ENCODE results near the gene ETS1.

ETS1 gene

DNA sequence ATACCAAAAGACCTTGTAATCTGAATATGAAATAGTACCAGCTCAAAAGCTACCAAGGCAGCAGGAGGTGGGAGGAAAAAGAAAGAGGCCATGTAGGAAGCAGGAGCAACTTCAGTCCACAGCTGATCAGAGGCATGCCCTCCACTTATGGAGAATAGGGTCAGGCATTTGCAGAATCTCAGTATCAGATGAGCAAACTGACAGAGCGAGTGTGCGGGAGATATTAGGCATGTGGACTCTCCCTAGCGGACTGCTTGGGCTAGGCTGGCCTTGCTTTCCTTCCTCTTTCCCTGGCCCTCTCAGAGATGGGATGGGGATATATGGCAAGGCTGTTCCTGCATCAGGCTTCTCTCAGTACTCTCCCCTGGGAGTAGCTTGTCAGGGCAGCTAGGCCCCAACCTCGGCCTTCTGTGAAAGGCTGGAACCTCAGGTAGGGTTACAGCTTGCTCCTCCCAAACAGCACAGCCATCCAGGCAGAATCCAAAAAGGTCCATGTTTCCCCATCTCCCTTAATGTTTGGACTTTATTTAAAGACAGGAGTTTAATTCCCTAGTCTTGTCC is 37.0 kb downstream of the ETS1 start:
- in situ Hi-C loops (cut with HindIII; ENCODE audit: low sequenced_read_pairs) = no loop called here

DNA sequence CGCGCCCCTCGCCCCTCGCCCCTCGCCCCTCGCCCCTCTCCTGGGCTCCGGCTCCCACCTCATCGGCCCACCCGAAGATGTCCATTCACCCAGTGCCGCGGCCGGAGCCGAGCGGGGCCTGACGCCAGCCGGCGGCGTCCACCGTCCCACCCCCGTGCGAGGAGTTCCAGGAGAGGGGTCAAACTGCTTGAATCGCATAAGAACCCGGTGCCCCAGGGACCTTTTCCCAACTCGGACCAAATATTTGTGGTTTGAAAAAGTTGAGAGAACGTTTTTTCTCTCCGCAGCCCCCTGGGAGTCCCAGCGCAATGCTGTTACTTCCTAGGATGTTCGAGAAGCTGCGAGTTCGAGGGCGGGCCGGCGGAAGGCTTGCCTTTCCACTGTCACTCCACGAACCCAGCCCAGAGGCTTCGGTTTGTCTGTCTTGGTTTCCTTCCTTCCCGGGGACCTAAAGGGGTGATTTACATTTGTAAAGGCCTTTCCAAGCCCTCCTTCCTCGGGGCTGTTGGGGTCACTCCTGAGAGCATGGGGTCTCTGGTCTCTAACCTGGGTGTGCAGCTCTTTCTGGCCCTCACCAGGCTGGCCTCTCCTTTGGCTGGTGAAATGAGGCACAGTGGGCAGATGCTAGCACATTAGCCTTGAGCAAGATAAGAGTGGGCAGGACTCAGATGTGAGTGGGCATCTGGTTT is 38.0 kb downstream of the ETS1 start:
- in situ Hi-C loops (cut with HindIII; ENCODE audit: low sequenced_read_pairs) = no loop called here
- TF ChIP-seq, protein P1, sequence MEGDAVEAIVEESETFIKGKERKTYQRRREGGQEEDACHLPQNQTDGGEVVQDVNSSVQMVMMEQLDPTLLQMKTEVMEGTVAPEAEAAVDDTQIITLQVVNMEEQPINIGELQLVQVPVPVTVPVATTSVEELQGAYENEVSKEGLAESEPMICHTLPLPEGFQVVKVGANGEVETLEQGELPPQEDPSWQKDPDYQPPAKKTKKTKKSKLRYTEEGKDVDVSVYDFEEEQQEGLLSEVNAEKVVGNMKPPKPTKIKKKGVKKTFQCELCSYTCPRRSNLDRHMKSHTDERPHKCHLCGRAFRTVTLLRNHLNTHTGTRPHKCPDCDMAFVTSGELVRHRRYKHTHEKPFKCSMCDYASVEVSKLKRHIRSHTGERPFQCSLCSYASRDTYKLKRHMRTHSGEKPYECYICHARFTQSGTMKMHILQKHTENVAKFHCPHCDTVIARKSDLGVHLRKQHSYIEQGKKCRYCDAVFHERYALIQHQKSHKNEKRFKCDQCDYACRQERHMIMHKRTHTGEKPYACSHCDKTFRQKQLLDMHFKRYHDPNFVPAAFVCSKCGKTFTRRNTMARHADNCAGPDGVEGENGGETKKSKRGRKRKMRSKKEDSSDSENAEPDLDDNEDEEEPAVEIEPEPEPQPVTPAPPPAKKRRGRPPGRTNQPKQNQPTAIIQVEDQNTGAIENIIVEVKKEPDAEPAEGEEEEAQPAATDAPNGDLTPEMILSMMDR (IDR thresholded peaks at IDR 0.05; ENCODE audit: low read depth, low read length, missing control alignments) = no peak
- no peak for DNase-seq (ENCODE audit: low read depth)
- H3K4me3 ChIP-seq (ENCODE audit: low read depth, low read length) = peak overlapping the region; percentile 33

More for the DNA sequence above, 37.0 kb downstream of the ETS1 start:
- DNase-seq (ENCODE audit: low read depth) = no peak
- no peak overlapping the region for H3K4me3 ChIP-seq (ENCODE audit: low read depth, low read length)
- TF ChIP-seq, protein P1 (IDR thresholded peaks at IDR 0.05; ENCODE audit: low read depth, low read length, missing control alignments) = no peak

DNA sequence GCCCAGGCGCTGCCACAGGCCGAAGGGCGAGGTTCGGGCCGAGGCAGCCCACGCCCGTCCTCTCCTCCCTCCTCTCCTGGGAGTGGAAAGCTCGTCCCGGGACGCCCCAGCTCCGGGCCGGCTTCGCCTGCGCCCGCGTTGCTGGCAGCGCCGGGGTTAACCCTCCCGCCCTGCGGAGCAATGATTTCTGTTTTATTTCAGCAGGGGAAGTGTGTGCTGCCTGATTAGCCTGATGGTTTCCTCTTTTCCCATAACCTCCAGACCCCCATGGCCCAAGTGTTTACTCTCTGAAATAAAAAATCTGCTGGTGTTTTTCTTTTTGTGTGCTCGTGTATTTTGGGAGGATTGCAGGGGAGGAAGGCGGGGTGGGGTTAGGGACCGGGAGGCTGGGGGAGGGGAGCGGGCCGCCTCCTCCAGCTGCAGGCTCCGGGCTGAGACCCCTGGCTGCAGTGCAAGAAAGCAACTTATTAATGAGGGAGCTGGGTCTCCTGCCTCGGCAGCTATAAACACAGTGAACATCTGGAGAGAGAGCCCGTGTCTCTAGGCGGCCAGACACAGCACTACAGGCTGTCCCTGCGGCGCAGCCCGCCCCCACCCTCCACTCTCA is 38.6 kb downstream of the ETS1 start:
- peak overlapping the region; percentile 33 for H3K4me3 ChIP-seq (ENCODE audit: low read depth, low read length)
- in situ Hi-C loops (cut with HindIII; ENCODE audit: low sequenced_read_pairs) = no loop called here
- DNase-seq (ENCODE audit: low read depth) = no peak
- TF ChIP-seq, protein P1 (IDR thresholded peaks at IDR 0.05; ENCODE audit: low read depth, low read length, missing control alignments) = no peak

DNA sequence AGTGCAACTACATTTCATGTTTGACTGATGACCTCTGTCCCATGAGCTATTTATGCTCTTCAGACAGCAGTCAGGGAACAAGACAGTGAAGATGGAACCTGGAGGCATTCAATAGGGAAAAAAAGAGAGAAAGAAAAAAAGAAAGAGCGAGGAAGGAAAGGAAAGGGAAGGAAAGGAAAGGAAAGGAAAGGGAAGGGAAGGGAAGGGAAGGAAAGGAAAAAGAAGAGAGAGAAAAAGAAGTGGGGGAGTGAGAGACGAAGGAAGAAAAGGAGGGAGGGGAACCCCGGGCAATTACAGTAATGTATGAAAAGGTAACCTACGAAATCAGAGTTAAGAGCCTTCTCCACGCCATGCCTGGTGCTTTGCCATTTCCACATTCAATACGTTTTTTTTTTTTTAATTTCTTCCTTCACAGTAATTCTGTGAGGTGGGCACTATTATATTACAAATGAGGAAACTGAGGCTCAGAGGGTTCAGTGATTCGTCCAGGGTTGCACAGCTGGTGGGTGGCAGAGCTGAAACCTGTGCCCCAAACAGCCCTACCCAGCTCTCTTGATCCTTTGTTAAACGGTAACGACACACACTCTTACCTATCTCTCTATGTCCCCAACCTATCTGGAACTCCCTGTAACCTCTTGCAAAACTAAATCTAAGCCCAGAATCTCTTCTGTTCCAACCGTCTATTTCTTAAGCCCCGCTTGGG is 39.3 kb downstream of the ETS1 start:
- H3K4me3 ChIP-seq (ENCODE audit: low read depth, low read length) = peak overlapping the region; percentile 33
- in situ Hi-C loops (cut with HindIII; ENCODE audit: low sequenced_read_pairs) = no loop called here
- DNase-seq (ENCODE audit: low read depth) = no peak
- TF ChIP-seq, protein P1 (IDR thresholded peaks at IDR 0.05; ENCODE audit: low read depth, low read length, missing control alignments) = no peak

DNA sequence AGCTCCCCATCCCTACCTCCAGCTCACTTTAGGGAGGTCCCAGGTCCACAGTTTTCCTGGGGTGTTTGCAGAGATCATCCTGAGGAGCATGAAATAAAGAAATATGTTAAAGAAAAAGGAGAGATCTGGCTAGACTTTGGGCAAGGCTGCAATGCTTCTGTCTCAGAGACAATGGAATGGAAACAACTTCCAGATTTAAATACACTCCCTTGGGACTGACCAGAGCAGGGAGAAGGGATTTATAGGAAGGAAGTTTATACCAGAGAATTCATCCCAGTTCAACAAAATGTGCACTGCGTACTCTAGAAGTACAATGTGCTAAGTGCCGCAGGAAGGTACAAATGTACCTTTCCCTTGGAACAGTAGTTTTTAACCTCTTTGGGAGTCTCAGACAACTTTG is 40.4 kb downstream of the ETS1 start:
- in situ Hi-C loops (cut with HindIII; ENCODE audit: low sequenced_read_pairs) = no loop called here
- DNase-seq (ENCODE audit: low read depth) = no peak
- H3K4me3 ChIP-seq (ENCODE audit: low read depth, low read length) = no peak overlapping the region
- TF ChIP-seq, protein P1 (IDR thresholded peaks at IDR 0.05; ENCODE audit: low read depth, low read length, missing control alignments) = no peak

DNA sequence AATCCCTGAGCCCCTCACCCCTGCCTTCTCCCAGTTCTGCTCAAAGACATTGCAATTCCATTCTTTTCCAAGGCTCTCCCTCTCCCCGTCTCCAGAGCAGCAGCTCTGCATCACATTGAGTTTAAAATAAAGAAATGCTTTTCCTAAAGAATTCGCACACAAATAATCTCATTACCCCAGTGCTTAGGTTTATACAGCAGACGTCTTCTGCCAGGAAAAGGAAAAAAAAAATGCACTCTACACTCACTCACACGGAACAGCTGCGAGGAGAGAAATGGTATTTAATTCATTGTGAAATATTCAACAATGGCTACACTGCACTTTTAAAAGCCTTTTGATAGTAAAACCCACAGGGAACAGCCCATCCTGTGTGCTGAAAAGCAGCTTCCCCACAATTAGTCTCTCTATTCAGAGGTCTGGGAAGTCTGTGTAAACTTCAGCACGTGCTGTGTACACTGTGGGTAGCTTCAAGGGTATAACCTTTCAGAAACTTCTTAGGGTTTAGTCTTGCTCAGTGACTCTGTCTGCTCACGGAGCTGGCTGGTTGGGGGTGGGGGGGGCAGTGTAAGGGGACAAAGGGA is 42.8 kb downstream of the ETS1 start:
- in situ Hi-C loops (cut with HindIII; ENCODE audit: low sequenced_read_pairs) = no loop called here
- TF ChIP-seq, protein P1 (IDR thresholded peaks at IDR 0.05; ENCODE audit: low read depth, low read length, missing control alignments) = no peak
- no peak overlapping the region for H3K4me3 ChIP-seq (ENCODE audit: low read depth, low read length)
- no peak for DNase-seq (ENCODE audit: low read depth)
